Heart left ventricle (tissue), 13 donors: Measurements from ENCODE around the gene ROCK2.

ENCODE experiments used
- POLR2A ChIP-seq, 2 donors: fragments of 450-650 bp; IDR thresholded peaks; one replicate each; pipeline ENCODE4 v1.6.1; 2017; ENCODE audit warnings: antibody characterized with exemption in 2 of 2, mild to moderate bottlenecking in 2 of 2, moderate library complexity in 2 of 2
- TF ChIP-seq, protein P1 (sequence below), 12 donors: fragments of 200-600 bp; sonication (generic) in 4 of 12; IDR thresholded peaks; one replicate each; pipeline versions ENCODE4 v1.5.0 to v1.8.0; 2018 to 2022; ENCODE audit warnings: antibody characterized with exemption in 12 of 12, mild to moderate bottlenecking in 5 of 12
- donor health status: ischemic (EF 13 %, LVEDD 7.1; RV severe dilation, severe dysfunction).
- donor health status: DM: no; HTN: yes; CAD: no.
- donor health status: DM: no; HTN: no; CAD: no.
- donor health status: ischemic (EF 25% LVEDD 6.9; RV normal size, moderate dysfunction).
- donor health status: ischemic (EF 25% LVEDD 5.7; RV mildly dilated, moderate dysfunction).
- donor health status: ischemic (EF 35%, LVEDD 5.7; RV mildly dilated, moderate dysfunction).
- donor health status: nonischemic (EF 11% LVEDD 7.7; RV severe dilation, severe dysfunction).
- donor health status: DM: yes; HTN: yes; CAD: no.
- donor health status: PGD.
- donor health status: ischemic (EF 29% LVEDD 5.4; RV normal size, mild dysfunction).
- donor health status: nonischemic (EF 23%, LVEDD 6.1; RV moderate dilation, normal function).

DNA sequence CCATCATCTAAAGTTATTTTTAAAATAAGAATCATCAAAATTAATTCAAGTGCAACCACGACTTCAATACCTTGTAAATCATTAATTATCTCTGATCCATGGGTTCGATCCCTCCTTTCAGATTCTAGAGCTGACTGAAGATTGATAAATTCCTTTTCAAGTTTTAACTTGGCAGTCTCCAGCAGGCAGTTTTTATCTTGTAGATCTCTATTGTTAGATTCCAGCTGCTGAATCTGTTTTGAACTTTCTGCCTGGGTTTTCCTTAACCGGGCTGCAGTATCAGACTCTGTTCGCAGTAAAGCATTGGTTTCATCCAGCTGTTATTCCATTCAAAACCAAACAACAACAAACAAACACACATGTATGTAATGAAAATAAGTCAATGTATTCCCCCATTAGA is 129.7 kb downstream of the ROCK2 start:
- no peak for TF ChIP-seq POLR2A (IDR thresholded peaks at IDR 0.05)
- TF ChIP-seq, protein P1, sequence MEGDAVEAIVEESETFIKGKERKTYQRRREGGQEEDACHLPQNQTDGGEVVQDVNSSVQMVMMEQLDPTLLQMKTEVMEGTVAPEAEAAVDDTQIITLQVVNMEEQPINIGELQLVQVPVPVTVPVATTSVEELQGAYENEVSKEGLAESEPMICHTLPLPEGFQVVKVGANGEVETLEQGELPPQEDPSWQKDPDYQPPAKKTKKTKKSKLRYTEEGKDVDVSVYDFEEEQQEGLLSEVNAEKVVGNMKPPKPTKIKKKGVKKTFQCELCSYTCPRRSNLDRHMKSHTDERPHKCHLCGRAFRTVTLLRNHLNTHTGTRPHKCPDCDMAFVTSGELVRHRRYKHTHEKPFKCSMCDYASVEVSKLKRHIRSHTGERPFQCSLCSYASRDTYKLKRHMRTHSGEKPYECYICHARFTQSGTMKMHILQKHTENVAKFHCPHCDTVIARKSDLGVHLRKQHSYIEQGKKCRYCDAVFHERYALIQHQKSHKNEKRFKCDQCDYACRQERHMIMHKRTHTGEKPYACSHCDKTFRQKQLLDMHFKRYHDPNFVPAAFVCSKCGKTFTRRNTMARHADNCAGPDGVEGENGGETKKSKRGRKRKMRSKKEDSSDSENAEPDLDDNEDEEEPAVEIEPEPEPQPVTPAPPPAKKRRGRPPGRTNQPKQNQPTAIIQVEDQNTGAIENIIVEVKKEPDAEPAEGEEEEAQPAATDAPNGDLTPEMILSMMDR (IDR thresholded peaks at IDR 0.05) = no peak
